ENCODE measurements around the gene TBC1D24.

GRCh38 chr16:2496223-2497115, 21.5 kb downstream of the TBC1D24 start:
- no peak for TF ChIP-seq CTCF (IDR thresholded peaks at IDR 0.05; ENCODE audit: low read length)
- TF ChIP-seq EZH2 (optimal IDR thresholded peaks at IDR 0.05; ENCODE audit: low read depth, low read length), result no peak
- TF ChIP-seq EZH2phosphoT487 (IDR thresholded peaks at IDR 0.05; ENCODE audit: low read length), result no peak

Data from MM.1S (cell line).